Stomach (tissue), 9 donors: ENCODE results near the gene EML3. TPM values are rescaled to one million over a fixed set of nuclear protein-coding genes. Genes with fewer than 3 reads are reported as not detected.

Source experiments
- DNase-seq, 2 donors: peaks; one replicate each; pipeline versions ENCODE4 v3.0.0 to v3.0.0-alpha.2; 2013 to 2019
- H3K27ac ChIP-seq, 5 donors: fragments of 200-600 bp in 4 of 5; sonication (generic) in 4 of 5; one replicate each; pipeline ENCODE4 v1.5.1; 2013 to 2019; ENCODE audit warnings: mild to moderate bottlenecking in 1 of 5, moderate library complexity in 1 of 5
- H3K27me3 ChIP-seq, 3 donors: fragments of 200-600 bp; sonication (generic); one replicate each; pipeline ENCODE4 v1.5.1; 2017 to 2019; ENCODE audit warnings: mixed run types in 1 of 3
- H3K36me3 ChIP-seq, 4 donors: fragments of 200-600 bp; sonication (generic); 1 replicate in 3 of 4; 2 replicates in 1 of 4; pipeline ENCODE4 v1.5.1; 2016 to 2019
- H3K4me1 ChIP-seq, 4 donors: fragments of 200-600 bp; sonication (generic); one replicate each; pipeline ENCODE4 v1.5.1; 2016 to 2019
- H3K4me3 ChIP-seq, 4 donors: fragments of 200-600 bp; sonication (generic) in 3 of 4; one replicate each; pipeline ENCODE4 v1.5.1; 2016 to 2019; ENCODE audit warnings: mild to moderate bottlenecking in 1 of 4
- H3K9me3 ChIP-seq, 4 donors: fragments of 200-600 bp; sonication (generic); one replicate each; pipeline ENCODE4 v1.5.1; 2016 to 2019
- CTCF ChIP-seq, 7 experiments: fragments of 450-650 bp in 4 of 7; fragments of 200-600 bp in 3 of 7; sonication (generic) in 3 of 7; IDR thresholded peaks; one replicate each; pipeline ENCODE4 v1.5.1; 2016 to 2019; ENCODE audit warnings: antibody characterized with exemption in 7 of 7, control low read depth in 2 of 7, mild to moderate bottlenecking in 1 of 7
- EP300 ChIP-seq: sonication (generic); formaldehyde crosslinking; IDR thresholded peaks from one replicate; pipeline ENCODE4 v1.6.1; 2017; ENCODE audit warnings: antibody characterized with exemption
- POLR2A ChIP-seq, 4 donors: fragments of 450-650 bp; IDR thresholded peaks; one replicate each; pipeline ENCODE4 v1.6.1; 2016; ENCODE audit warnings: antibody characterized with exemption in 4 of 4, control low read depth in 2 of 4, mild to moderate bottlenecking in 1 of 4, moderate library complexity in 1 of 4
- POLR2AphosphoS5 ChIP-seq, 3 donors: sonication (generic); formaldehyde crosslinking; IDR thresholded peaks; one replicate each; pipeline ENCODE4 v1.6.1; 2016; ENCODE audit warnings: antibody characterized with exemption in 3 of 3
- WGBS, 5 donors: extraction: QIAGEN DNeasy Blood & Tissue Kit in 3 of 5; methylation state at CpG; one replicate each; pipeline versions ENCODE4 v1.1.5 to v1.1.7; 2013 to 2018; 5-methylcytosine and 5-hydroxymethylcytosine counted together
- intact Hi-C: fragments of 100-400 bp; cut with DNase I; formaldehyde crosslinking; loops from one replicate; pipeline ENCODE4 v1.15.1; 2023; ENCODE audit warnings: low total_unique reads
- polyA plus RNA-seq, 3 donors: library from polyadenylated mRNA; stranded (reverse); fragments of 200-250 nt; gene quantifications; one replicate each; pipeline ENCODE4 v1.2.3, GENCODE V29; 2013
- total RNA-seq, 5 donors: library from RNA; depleted of rRNA; stranded (reverse); fragments of >200 nt; gene quantifications; one replicate each; pipeline versions ENCODE4 v1.1.0 to v1.2.3, GENCODE V29; 2014 to 2016
- donor health status: healthy with polysubstance abuse.
- donor health status: Bipolar disorder and iron deficiency.
- donor health status: healthy.

EML3 gene
- total and polyA plus RNA-seq, 8 donors, result 24.4 to 112 (median 68.6) TPM

GRCh38 chr11:62645946-62646824, 33.6 kb upstream of the EML3 start, which contains the start of gene GANAB:
TSS of gene GANAB (minus strand) at chr11:62646613. CDS start at chr11:62646599, 14 bp downstream.
- H3K27me3 ChIP-seq, result no peaks in the 10 kb centered on the region
- TF ChIP-seq POLR2AphosphoS5 (IDR thresholded peaks at IDR 0.05), result peak; percentile 85 to 94 (median 87)
- TF ChIP-seq EP300, result no peak
- peak in 2 of 4 donors; percentile 36 to 62 for TF ChIP-seq POLR2A (IDR thresholded peaks at IDR 0.05)
- TF ChIP-seq CTCF (IDR thresholded peaks at IDR 0.05), result no peak
- H3K9me3 ChIP-seq, result no peaks in the 10 kb centered on the region
- H3K36me3 ChIP-seq, result peaks cover 40 to 62% (median 55%) of the 10 kb centered on the region in 4 donors
- 0% methylated on average over 40 to 73 of the region's 73 CpGs for WGBS, 5 donors
- H3K4me1 ChIP-seq, result peaks cover 21 to 52% (median 39%) of the 10 kb centered on the region in 4 donors
- peak within 1 kb of the TSS; percentile 89 to 94 (median 92) for H3K27ac ChIP-seq
- H3K4me3 ChIP-seq, result peak within 1 kb of the TSS; percentile 68 to 98 (median 84)
- DNase-seq, result peak; percentile 99 to 100
- intact Hi-C loops, result no loop called here

DNA sequence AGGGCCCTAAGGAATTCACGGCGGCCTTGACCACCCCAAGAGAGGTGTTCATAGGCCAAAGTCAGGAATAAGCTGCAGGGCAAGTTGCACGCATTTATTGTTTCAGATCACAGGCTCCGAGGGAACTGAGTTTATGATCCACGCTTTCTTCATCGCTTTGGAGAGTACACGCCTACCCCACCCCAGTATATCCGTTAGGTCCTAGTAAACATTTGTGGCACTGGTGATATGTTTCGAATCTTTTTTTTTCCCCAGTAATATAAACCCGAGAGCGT, 33.0 kb upstream of the EML3 start:
- DNase-seq, result no peak
- intact Hi-C loops, result no loop called here
- 9 to 13% (median 12%) methylated on average over 11 of the region's 11 CpGs for WGBS, 5 donors
- Histone ChIP-seq H3K27me3 (no peaks in the 10 kb centered on the region), H3K4me1 (peaks cover 20 to 51% (median 35%) of the 10 kb centered on the region in 4 donors), H3K36me3 (peaks cover 40 to 62% (median 55%) of the 10 kb centered on the region in 4 donors), H3K9me3 (no peaks in the 10 kb centered on the region), H3K4me3 (peak overlapping the region; percentile 68 to 98 (median 84)), H3K27ac (peak overlapping the region; percentile 89 to 94 (median 92))
- no peak for TF ChIP-seq POLR2AphosphoS5 (IDR thresholded peaks at IDR 0.05)

- 81 to 91% (median 87%) methylated on average over 8 of the region's 8 CpGs for WGBS, 5 donors
- Histone ChIP-seq H3K27me3 (no peaks in the 10 kb centered on the region), H3K27ac (peak overlapping the region in 1 of 5 donors; percentile 22), H3K9me3 (no peaks in the 10 kb centered on the region), H3K4me1 (peaks cover 20 to 49% (median 35%) of the 10 kb centered on the region in 4 donors), H3K4me3 (peak overlapping the region in 1 of 4 donors; percentile 98), H3K36me3 (peaks cover 35 to 57% (median 53%) of the 10 kb centered on the region in 4 donors)
- no peak for DNase-seq
- no peak for TF ChIP-seq EP300
- no peak for TF ChIP-seq POLR2AphosphoS5 (IDR thresholded peaks at IDR 0.05)
- no peak for TF ChIP-seq POLR2A (IDR thresholded peaks at IDR 0.05)
- TF ChIP-seq CTCF (IDR thresholded peaks at IDR 0.05), result no peak
- intact Hi-C loops, result no loop called here
Observed at GRCh38 chr11:62644220-62644619, 31.6 kb upstream of the EML3 start.

- Histone ChIP-seq H3K27ac (peak overlapping the region in 1 of 5 donors; percentile 7), H3K27me3 (no peaks in the 10 kb centered on the region), H3K4me3 (no peak overlapping the region), H3K36me3 (peaks cover 74 to 100% (median 100%) of the 10 kb centered on the region in 4 donors), H3K4me1 (peaks cover 6 to 12% (median 10%) of the 10 kb centered on the region in 4 donors), H3K9me3 (no peaks in the 10 kb centered on the region)
- DNase-seq, result no peak
- 46 to 69% (median 53%) methylated on average over 6 of the region's 6 CpGs for WGBS, 5 donors
- no peak for TF ChIP-seq CTCF (IDR thresholded peaks at IDR 0.05)
- TF ChIP-seq EP300, result no peak
- TF ChIP-seq POLR2AphosphoS5 (IDR thresholded peaks at IDR 0.05), result no peak
- no peak for TF ChIP-seq POLR2A (IDR thresholded peaks at IDR 0.05)
- intact Hi-C loops, result no loop called here
Observed at GRCh38 chr11:62632492-62632891, 19.9 kb upstream of the EML3 start.
